ENCODE data around the gene GRID1. TPM values are rescaled to one million over a fixed set of nuclear protein-coding genes. Genes with fewer than 3 reads are reported as not detected.
"Not testable (repeated sequence)": the region's sequence is repeated elsewhere in the genome, so short reads cannot be mapped to it uniquely, and the experiment has no call there.

The GRID1 gene
- polyA plus RNA-seq, 4 donors: 1.4 to 1.9 (median 1.6) TPM

DNA sequence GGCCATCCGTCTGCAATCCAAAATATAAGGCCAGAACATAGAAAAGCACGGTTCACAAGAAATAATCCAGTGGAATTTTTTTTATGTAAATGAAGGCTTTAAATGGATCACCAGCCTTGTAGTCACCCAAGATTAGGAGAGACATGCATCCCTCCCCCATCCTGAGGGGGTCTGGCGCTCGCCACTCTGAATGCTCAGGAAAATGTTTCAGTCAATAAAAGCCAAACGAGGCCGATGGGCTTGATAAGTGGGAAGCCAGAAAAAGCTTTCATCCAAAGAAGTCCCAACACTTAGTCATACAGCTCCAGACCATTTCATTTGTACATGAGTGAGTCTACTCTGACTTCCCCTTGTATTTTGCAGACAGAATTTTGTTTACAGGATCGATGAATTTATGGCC is 631.8 kb downstream of the GRID1 start:
- no peak for DNase-seq (ENCODE audit: low read depth in 4 of 4, low spot score in 2 of 4)

DNA sequence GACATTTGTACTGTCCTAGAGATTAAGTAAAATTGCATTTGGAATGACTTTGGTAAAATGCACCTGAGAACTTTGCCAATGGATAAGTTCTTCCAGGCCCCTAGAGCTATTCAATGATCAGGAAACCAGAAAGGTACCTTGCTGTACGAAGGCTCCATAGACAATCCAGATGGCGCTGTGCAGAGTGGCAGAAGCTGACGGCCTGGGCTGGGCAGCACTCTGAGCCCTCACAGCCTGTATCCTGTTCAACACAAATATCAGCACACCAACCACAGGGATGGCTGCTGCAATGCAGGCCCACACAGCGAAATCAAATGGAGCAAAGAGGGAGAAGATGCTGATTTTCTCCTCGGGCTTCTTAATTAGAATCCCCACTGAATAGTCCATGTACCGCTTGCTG is 642.4 kb downstream of the GRID1 start:
- no peak for DNase-seq (ENCODE audit: low read depth in 4 of 4, low spot score in 2 of 4)

- no peak for DNase-seq (ENCODE audit: low read depth in 4 of 4, low spot score in 2 of 4)
Observed at GRCh38 chr10:85720931-85721590, 645.5 kb downstream of the GRID1 start.

DNA sequence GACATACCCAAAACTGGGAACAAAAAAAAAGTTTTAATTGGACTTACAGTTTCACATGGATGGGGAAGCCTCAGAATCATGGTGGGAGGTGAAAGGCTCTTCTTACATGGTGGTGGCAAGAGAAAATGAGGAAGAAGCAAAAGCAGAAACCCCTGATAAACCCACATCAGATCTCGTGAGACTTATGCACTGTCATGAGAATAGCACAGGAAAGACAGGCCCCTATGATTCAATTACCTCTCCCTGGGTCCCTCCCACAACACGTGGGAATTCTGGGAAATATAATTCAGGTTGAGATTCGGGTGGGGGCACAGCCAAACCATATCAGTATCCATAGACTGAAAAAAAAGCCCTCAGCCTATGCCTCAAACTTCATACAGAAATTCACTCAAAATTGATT is 647.2 kb downstream of the GRID1 start:
- no peak for DNase-seq (ENCODE audit: low read depth in 4 of 4, low spot score in 2 of 4)

DNA sequence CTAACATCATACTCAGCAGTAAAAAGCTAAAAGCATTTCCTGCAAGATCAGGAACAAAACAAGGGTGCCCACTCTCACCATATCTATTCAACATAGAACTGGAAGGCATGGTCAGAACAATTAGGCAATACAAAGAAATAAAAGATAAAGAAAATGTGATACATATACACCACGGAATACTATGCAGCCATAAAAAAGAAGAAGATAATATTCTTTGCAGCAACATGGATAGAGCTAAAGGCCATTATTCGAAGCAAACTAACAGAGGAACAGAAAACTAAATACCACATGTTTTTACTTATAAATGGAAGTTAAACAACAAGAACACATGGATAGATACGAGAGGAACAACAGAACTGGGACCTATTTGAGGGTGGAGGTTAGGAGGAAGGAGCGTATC is 652.7 kb downstream of the GRID1 start:
- no peak for DNase-seq (ENCODE audit: low read depth in 4 of 4, low spot score in 2 of 4)

- DNase-seq (ENCODE audit: low read depth in 4 of 4, low spot score in 2 of 4): no peak
Observed at GRCh38 chr10:85702768-85703167, 663.8 kb downstream of the GRID1 start.

DNA sequence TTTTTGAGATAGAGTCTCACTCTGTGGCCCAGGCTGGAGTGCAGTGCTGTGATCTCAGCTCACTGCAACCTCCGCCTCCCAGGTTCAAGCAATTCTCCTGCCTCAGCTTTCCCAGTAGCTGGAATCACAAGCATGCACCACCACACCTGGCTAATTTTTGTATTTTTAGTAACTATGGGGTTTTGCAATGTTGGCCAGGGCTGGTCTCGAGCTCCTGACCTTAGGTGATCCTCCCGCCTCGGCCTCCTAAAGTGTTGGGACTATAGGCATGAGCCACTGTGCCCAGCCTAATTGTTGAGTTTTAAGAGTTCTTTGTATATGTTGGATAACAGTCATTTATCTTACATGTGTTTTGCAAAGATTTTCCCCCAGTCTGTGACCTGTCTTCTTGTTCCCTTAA is 667.5 kb downstream of the GRID1 start:
- not testable (repeated sequence) for DNase-seq (ENCODE audit: low read depth in 4 of 4, low spot score in 2 of 4)

- DNase-seq (ENCODE audit: low read depth in 4 of 4, low spot score in 2 of 4): no peak
Observed at GRCh38 chr10:85696893-85697292, 669.7 kb downstream of the GRID1 start.

DNA sequence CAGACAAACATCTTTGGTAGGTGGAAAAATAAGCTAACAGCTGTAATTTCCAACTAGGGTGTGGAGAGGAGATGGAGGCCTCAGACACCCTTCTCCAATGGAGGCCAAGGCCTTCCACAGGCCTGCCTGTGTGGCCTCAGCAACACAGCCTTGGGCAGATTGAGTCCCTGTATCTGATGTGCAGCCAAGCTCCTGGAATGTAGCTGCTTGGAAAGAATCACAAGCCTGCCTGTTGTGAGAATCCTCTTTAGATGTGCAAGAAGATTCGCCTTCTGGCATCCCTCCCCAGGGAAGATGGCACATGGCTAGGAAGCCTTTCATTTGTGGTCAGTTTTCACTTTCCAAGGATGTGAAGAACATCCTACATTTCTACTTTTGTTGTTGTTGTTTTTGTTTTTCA is 684.0 kb downstream of the GRID1 start:
- no peak for DNase-seq (ENCODE audit: low read depth in 4 of 4, low spot score in 2 of 4)

- no peak for DNase-seq (ENCODE audit: low read depth in 4 of 4, low spot score in 2 of 4)
Observed at GRCh38 chr10:85679710-85680109, 686.9 kb downstream of the GRID1 start.

- no peak for DNase-seq (ENCODE audit: low read depth in 4 of 4, low spot score in 2 of 4)
Observed at GRCh38 chr10:85679061-85679460, 687.5 kb downstream of the GRID1 start.

GRCh38 chr10:85674851-85675250 is 691.7 kb downstream of the GRID1 start:
- DNase-seq (ENCODE audit: low read depth in 4 of 4, low spot score in 2 of 4): no peak

DNA sequence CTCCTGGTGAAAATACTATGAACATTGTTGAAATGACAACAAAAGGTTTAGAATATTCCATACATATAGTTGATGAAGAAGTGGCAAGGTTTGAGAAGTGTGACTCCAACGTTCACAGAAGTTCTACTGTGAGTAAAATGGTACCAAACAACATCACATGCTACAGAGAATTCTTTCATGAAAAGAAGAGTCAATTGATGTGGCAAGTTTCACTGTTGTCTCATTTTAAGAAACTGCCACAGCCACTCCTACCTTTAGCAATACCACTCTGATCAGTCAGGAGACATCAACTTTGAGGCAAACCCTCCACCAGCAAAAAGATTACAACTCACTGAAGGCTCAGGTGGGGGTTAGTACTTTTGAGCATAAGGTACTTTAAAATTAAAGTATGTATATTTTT is 693.3 kb downstream of the GRID1 start:
- DNase-seq (ENCODE audit: low read depth in 4 of 4, low spot score in 2 of 4): no peak

DNA sequence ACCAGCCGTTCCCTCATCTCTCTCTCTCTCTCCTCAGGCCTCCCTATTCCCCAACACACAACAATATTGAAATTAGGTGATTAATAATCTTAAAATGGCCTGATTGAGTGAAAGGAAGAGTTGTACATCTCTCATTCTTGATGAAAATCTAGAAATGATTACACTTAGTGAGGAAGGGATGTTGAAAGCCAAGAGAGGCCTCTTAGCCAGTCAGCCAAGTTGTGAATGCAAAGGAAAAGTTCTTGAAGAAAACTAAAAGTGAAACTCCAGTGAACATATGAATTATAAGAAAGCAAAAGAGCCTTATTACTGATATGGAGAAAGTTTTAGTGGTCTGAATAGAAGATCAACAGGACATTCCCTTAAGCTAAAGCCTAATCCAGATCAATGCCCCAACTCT is 695.1 kb downstream of the GRID1 start:
- DNase-seq (ENCODE audit: low read depth in 4 of 4, low spot score in 2 of 4): no peak

DNA sequence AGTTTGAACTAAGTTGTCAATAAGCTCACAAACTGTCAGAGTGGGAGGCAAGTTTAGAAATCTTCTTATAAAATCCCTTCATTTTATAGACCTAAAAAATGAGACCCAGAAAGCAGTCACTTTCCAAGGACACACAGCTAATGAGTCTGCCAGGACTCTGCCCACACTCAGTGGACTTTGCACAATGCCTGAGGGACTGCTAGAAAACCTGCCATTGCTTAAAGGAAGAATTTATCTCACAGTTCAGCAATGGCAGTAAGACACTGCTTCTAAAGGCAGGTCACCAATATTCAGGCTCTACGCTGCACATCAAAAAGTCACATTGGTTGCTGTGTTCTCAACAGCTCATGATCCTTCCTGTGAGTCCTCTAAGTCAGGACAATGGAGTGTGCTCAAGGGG is 698.1 kb downstream of the GRID1 start:
- no peak for DNase-seq (ENCODE audit: low read depth in 4 of 4, low spot score in 2 of 4)

DNA sequence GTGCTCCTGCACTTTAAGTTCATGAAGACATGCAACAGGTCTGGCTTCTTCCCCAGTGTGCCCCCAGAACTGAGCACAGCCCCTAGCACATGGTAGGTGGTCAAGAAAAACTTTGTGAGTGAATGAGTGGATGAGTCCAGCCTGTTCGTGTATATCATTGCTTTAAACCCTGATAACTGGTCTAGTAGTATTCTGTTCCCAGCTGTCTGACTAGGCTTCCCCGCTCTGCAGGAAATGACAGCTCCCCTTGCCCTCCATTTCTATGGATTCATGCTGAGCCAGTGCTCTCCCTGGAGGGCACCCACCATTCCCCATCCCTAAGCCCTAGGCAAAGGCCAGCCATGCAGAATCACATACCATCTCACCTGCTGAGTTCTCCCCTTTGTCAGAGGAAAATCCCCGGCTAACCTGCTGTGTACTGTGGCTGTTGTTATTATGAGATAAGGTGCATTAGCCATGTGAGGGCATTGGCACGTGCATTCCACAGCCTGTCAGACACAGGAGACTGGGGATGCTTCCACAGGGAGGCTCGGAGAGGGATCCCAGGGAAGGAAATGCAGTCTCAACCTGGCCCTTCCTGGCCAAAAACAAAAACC is 698.9 kb downstream of the GRID1 start:
- DNase-seq (ENCODE audit: low read depth in 4 of 4, low spot score in 2 of 4): no peak

DNA sequence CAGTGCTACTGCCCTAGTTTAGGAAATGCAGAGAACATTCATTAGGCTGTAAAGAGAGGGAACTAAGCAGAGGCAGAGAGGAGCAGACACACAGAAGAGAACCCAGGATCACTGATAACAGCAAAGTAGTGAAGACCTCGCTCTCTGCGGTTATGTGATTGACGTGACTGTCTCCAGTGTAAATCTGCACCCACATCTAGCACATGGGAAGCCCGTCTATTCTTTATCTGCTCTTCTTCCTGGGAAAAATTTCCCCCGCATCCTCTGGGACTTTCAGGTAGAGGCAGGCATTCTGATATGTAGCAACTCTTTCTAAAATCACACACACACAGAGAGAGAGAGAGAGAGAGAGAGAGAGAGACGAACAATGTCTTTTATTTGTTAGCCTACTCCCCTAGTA is 699.6 kb downstream of the GRID1 start:
- DNase-seq (ENCODE audit: low read depth in 4 of 4, low spot score in 2 of 4): no peak

GRCh38 chr10:85666102-85666501 is 700.5 kb downstream of the GRID1 start:
- no peak for DNase-seq (ENCODE audit: low read depth in 4 of 4, low spot score in 2 of 4)

- no peak for DNase-seq (ENCODE audit: low read depth in 4 of 4, low spot score in 2 of 4)
Observed at GRCh38 chr10:85665681-85666080, 700.9 kb downstream of the GRID1 start.

DNA sequence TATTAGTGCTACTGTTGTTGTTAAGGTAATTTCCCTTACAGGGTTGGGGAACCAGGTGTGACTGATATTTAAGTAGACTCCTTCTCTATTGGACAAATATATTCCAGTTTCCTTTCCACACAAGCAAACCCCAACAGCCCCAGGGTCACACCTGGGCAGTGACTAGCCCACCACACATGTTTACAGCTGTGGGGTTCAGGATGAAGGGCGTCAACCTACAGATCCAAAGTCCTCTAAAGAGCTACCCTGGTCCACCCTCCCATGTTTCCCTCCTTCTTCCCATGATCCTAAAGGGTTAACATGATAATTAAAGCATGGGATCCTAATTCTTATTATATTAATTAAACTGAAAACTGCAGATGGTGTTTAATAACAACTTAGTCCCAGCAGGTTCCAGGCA is 701.5 kb downstream of the GRID1 start:
- DNase-seq (ENCODE audit: low read depth in 4 of 4, low spot score in 2 of 4): no peak

GRCh38 chr10:85661123-85661522 is 705.5 kb downstream of the GRID1 start:
- no peak for DNase-seq (ENCODE audit: low read depth in 4 of 4, low spot score in 2 of 4)

- DNase-seq (ENCODE audit: low read depth in 4 of 4, low spot score in 2 of 4): no peak
Observed at GRCh38 chr10:85659331-85659730, 707.3 kb downstream of the GRID1 start.

- DNase-seq (ENCODE audit: low read depth in 4 of 4, low spot score in 2 of 4): no peak
Observed at GRCh38 chr10:85658518-85658917, 708.1 kb downstream of the GRID1 start.

Measured in left renal cortex interstitium (tissue), 4 donors.